Activated CD4-positive, alpha-beta memory T cell treated with anti-CD3 and anti-CD28 coated beads for 36 hours (primary cell): ENCODE results near the gene PCDHGC5. TPM values are rescaled to one million over a fixed set of nuclear protein-coding genes. Genes with fewer than 3 reads are reported as not detected.

Source experiments
- CTCF ChIA-PET: fragments of 350-600 bp; sonication (Branson Sonifier 250); formaldehyde crosslinking; loops from one replicate; lab custom pipeline; 2021; ENCODE audit warnings: antibody characterized with exemption, inconsistent platforms; lab: Charles Lee
- POLR2A ChIA-PET: fragments of 350-600 bp; sonication (Branson Sonifier 250); formaldehyde crosslinking; loops from one replicate; lab custom pipeline; 2021; ENCODE audit warnings: antibody characterized with exemption; lab: Charles Lee
- DNase-seq: peaks from one replicate; pipeline ENCODE4 v3.0.0-alpha.2; 2020
- H3K27ac Mint-ChIP-seq: one replicate; pipeline ENCODE4 v1.8.0; 2021; ENCODE audit warnings: mixed read lengths
- H3K27me3 Mint-ChIP-seq: one replicate; pipeline ENCODE4 v1.8.0; 2021; ENCODE audit warnings: mixed read lengths
- H3K36me3 Mint-ChIP-seq: one replicate; pipeline ENCODE4 v1.8.0; 2021; ENCODE audit warnings: mixed read lengths
- H3K4me1 Mint-ChIP-seq: one replicate; pipeline ENCODE4 v1.8.0; 2021; ENCODE audit warnings: low read depth, mixed read lengths
- H3K4me3 Mint-ChIP-seq: one replicate; pipeline ENCODE4 v1.8.0; 2021; ENCODE audit warnings: mild to moderate bottlenecking, mixed read lengths
- H3K9me3 Mint-ChIP-seq: one replicate; pipeline ENCODE4 v1.8.0; 2021; ENCODE audit warnings: mixed read lengths
- intact Hi-C: fragments of 100-400 bp; cut with micrococcal nuclease; formaldehyde crosslinking; loops from one replicate; pipeline ENCODE4 v1.15.1; 2023
- total RNA-seq, 2 experiments: library from RNA; stranded (reverse); gene quantifications; one replicate each; pipeline ENCODE4 v1.2.3, GENCODE V29; 2021

Gene PCDHGC5
- total RNA-seq, 2 experiments from 2014 or later, result not detected

DNA sequence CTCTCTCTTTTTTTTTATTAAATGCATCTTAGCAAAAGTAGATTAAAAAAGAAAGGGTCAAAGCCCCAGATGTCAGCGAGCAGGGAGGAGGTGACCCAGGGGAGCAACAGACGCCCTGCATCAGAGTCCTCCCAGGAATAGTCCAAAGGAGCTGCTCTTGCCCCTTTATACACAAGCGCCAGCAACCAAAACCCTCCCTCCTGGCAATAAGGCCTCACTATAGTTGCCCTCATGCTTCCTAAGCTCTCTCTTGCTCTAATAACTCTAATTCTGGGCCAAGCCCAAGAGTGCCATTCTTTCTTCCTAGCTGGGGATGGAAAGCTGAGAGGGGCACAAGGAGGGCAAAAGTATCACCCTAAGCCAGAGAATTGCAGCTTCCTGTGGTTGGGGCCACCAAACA, 26.3 kb downstream of the PCDHGC5 start:
- no peak for DNase-seq
- Mint-ChIP-seq H3K27me3 (no peaks in the 10 kb centered on the region), H3K4me3 (no peak overlapping the region), H3K9me3 (no peaks in the 10 kb centered on the region), H3K27ac (no peak overlapping the region), H3K36me3 (peaks cover 33% of the 10 kb centered on the region), H3K4me1 (peaks cover 24% of the 10 kb centered on the region)
- intact Hi-C loops, result no loop called here
- ChIA-PET CTCF (interaction anchor here (0.7 to 7.9 kb wide), 10 partner anchors 9 to 195 kb away, joined by 3 to 139 read pairs (median 11); partner anchors contain the start of genes PCDHGA10, PCDHGB3, PCDHGC4 and TAF7), POLR2A (interaction anchor here (0.8 kb wide), 1 partner anchor 13 kb away, joined by 3 read pairs; no protein-coding TSS in a partner anchor)

DNA sequence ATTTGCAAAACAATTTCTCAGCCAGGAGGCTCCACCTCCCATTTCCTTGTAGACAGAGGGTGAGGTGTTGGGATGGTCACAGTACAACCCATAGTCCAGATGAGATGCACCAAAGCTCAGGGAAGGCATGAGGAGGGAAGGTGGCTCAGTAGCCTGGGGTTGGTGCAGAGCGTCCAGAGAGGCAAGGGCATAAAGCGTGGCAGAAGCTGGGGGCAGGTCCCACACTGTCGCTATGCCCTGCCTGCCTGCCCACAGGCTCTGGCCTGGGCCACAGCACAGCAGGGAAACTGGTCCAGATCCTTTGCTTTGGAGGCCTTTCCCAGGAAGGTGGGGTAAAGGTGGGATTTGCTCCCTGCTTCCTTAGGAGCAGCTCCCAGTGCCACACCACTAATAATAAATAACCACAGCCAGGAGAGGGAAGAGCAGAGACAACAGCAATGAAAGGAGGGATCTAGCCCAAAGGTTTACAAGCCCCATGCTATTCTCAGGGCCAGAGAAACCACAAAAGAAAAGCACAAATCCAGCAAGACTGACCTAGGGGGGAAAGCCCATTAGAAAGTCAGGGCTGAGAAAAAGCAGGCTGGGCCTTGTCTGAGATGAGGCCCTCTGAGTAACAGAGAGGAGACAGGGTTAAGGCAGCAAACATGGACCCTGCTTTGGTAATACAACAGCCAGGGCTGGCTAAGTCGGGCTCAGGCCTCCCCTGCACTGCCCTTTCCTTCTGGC, 27.2 kb downstream of the PCDHGC5 start:
- Mint-ChIP-seq H3K4me1 (peaks cover 29% of the 10 kb centered on the region), H3K9me3 (no peaks in the 10 kb centered on the region), H3K36me3 (peaks cover 43% of the 10 kb centered on the region), H3K27ac (peak overlapping the region; percentile 18), H3K27me3 (no peaks in the 10 kb centered on the region), H3K4me3 (no peak overlapping the region)
- no peak for DNase-seq
- CTCF ChIA-PET, result interaction anchor here (1.2 to 7.9 kb wide), 6 partner anchors 9 to 196 kb away, joined by 4 to 139 read pairs (median 20); partner anchors contain the start of genes PCDHGA10 and TAF7
- intact Hi-C loops, result no loop called here
- POLR2A ChIA-PET, result no interaction called here

DNA sequence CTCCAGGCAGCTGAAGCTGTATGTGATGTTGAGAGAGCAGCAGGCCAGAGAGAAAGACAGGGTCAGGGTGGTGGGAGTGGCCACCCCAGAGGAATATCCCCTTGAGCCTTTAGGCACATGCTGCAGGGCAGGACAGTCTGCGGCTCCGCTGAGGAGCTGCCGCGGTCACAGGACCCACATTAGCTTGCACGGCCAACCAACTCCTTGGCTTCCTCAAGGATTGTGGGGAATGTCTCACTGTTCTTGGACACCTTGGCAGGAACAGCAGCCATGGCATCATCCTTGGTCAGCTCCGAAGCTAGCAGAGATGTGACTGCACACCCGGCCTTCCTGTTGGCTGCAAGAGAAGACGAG, 27.8 kb downstream of the PCDHGC5 start:
- CTCF ChIA-PET, result interaction anchor here (2.9 to 7.7 kb wide), 3 partner anchors 8 to 47 kb away, joined by 15 to 139 read pairs (median 26); no protein-coding TSS in a partner anchor
- no peak for DNase-seq
- POLR2A ChIA-PET, result no interaction called here
- H3K9me3 Mint-ChIP-seq, result no peaks in the 10 kb centered on the region
- intact Hi-C loops, result no loop called here
- no peaks in the 10 kb centered on the region for H3K27me3 Mint-ChIP-seq
- H3K36me3 Mint-ChIP-seq, result peaks cover 47% of the 10 kb centered on the region
- no peak overlapping the region for H3K4me3 Mint-ChIP-seq
- H3K27ac Mint-ChIP-seq, result no peak overlapping the region
- H3K4me1 Mint-ChIP-seq, result peaks cover 34% of the 10 kb centered on the region

DNA sequence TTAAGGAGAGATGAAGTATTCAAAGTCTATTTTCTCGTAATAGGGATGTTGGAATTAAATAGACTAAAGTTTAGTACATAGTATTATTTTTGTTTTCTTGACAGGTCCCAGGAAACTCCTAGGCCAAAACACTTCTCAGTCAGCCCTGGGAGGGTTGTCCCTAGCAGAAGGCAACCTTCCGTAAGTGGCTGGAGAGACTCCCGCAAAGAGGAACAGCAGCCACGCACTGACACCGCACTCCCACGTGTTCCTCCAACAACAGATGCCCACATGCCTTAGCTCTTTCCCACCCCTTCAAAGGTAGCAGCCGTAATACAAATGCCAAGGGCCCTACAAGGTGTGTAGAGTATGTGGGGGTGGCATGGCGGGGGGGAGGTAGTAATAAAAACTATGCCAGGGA, 28.4 kb downstream of the PCDHGC5 start:
- intact Hi-C loops, result no loop called here
- H3K27ac Mint-ChIP-seq, result no peak overlapping the region
- peaks cover 40% of the 10 kb centered on the region for H3K4me1 Mint-ChIP-seq
- peaks cover 50% of the 10 kb centered on the region for H3K36me3 Mint-ChIP-seq
- POLR2A ChIA-PET, result no interaction called here
- CTCF ChIA-PET, result interaction anchor here (1.2 to 2.9 kb wide), 2 partner anchors 40 to 47 kb away, joined by 4 to 15 read pairs; no protein-coding TSS in a partner anchor
- no peak overlapping the region for H3K4me3 Mint-ChIP-seq
- no peak for DNase-seq
- no peaks in the 10 kb centered on the region for H3K27me3 Mint-ChIP-seq
- H3K9me3 Mint-ChIP-seq, result no peaks in the 10 kb centered on the region

DNA sequence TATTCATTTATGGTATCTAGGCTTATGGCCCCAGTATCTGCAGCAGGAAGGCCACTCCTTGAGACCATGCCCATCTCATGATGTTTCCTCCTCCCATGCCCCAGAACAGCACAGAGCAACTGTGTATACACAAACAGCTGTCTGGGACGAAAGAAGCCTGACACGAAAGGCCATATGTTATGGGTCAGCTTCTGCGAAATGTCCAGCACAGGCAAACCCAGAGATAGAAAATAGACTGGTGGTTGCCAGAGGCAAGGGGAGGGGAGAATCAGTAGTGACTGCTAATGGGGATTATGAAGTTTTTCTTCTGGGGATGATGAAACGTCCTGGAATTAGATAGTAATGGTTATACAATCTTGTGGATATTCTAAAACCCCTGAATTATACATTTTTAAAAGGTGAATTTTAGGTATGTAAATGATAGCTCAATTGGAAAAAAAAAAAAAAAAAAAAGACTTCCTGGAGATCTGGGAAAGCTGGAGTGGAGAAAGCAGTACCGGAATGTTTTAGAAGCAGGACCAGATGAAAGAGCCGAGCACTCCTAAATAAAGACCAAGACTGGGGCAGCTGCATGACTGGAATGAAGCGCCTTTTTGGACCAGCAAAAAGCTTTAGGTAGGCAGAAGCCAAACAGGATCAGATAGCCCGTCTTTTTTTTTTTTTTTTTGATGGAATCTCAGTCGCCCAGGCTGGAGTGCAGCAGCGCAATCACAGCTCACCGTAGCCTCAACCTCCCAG, 29.2 kb downstream of the PCDHGC5 start:
- intact Hi-C loops, result no loop called here
- Mint-ChIP-seq H3K27ac (no peak overlapping the region), H3K9me3 (no peaks in the 10 kb centered on the region), H3K27me3 (no peaks in the 10 kb centered on the region), H3K4me3 (no peak overlapping the region), H3K36me3 (peaks cover 53% of the 10 kb centered on the region), H3K4me1 (peaks cover 41% of the 10 kb centered on the region)
- POLR2A ChIA-PET, result no interaction called here
- CTCF ChIA-PET, result interaction anchor here (1.0 to 1.3 kb wide), 3 partner anchors 45 to 49 kb away, joined by 3 to 4 read pairs (median 3); no protein-coding TSS in a partner anchor
- DNase-seq, result no peak

DNA sequence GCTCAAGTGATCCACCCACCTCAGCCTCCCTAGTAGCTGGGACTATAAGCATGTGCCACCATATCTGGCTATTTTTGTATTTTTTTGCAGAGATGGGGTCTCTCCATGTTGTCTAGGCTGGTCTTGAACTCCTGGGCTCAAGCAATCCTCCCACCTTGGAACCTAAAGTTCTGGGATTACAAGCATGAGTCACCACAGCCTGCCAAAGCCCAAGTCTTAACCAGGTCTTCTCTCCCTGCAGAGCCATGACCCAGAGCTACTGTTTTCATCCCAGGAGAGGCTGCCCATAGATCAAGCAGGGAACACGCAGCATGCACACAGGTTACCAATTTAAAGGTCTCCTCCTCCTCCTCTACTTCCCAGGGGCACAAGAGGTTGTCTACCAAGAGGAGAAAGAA, 29.7 kb downstream of the PCDHGC5 start:
- Mint-ChIP-seq H3K4me1 (peaks cover 39% of the 10 kb centered on the region), H3K27me3 (no peaks in the 10 kb centered on the region), H3K4me3 (no peak overlapping the region), H3K27ac (no peak overlapping the region), H3K9me3 (no peaks in the 10 kb centered on the region), H3K36me3 (peaks cover 52% of the 10 kb centered on the region)
- DNase-seq, result no peak
- intact Hi-C loops, result no loop called here
- ChIA-PET CTCF (interaction anchor here (1.0 to 1.3 kb wide), 3 partner anchors 45 to 49 kb away, joined by 3 to 4 read pairs (median 3); no protein-coding TSS in a partner anchor), POLR2A (no interaction called here)

DNA sequence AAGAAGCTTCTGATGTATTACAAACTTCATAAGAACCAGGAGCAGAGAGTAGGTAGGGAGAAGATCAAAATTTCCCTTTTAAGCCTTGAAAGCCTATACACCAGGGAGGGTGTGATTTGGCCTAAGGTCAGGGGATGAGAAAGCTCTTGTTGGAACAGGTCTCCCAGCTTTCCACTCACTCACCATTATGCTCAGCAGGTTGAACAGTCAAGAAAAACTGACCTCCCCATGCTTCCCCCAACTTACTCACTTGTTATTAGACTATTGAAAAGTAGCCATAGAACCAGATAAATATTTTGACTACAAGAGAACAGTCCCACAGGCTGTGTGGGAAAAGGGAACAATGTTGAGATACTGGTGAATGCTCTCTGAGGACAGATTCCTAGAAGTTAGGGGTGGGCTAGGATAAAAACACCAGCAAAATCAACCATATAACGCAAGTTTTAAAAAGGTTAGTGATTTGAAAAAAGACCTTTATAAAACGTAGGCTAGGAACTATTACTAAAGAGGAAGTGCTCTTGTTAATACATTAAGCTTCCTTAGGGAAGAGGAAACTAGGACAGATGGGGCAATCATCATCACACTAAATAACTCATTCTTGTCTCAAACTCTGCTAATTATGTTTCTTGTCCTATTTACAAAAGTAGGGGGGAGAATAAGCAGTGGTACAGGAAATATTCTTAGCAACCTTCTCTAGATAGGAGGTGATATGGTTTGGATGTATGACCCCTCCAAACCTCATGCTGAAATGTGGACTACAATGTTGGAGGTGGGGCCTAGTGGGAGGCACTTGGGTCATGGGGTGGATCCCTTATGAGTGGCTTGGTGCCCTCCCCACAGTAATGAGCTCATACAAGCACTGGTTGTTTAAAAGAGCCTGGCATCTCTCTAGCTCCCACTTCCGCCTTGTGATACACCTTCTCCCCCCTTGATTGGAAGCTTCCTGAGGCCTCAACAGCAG, 31.0 kb downstream of the PCDHGC5 start:
- Mint-ChIP-seq H3K4me1 (peaks cover 33% of the 10 kb centered on the region), H3K4me3 (no peak overlapping the region), H3K36me3 (peaks cover 56% of the 10 kb centered on the region), H3K27me3 (no peaks in the 10 kb centered on the region), H3K27ac (peak overlapping the region; percentile 56), H3K9me3 (no peaks in the 10 kb centered on the region)
- intact Hi-C loops, result no loop called here
- DNase-seq, result no peak
- ChIA-PET POLR2A (interaction anchor here (1.8 kb wide), 1 partner anchor 200 kb away, joined by 5 read pairs; no protein-coding TSS in a partner anchor), CTCF (interaction anchor here (1.1 to 2.3 kb wide), 3 partner anchors 47 to 200 kb away, joined by 4 to 8 read pairs (median 5); partner anchors contain the start of genes PCDHGA1 and TAF7)

DNA sequence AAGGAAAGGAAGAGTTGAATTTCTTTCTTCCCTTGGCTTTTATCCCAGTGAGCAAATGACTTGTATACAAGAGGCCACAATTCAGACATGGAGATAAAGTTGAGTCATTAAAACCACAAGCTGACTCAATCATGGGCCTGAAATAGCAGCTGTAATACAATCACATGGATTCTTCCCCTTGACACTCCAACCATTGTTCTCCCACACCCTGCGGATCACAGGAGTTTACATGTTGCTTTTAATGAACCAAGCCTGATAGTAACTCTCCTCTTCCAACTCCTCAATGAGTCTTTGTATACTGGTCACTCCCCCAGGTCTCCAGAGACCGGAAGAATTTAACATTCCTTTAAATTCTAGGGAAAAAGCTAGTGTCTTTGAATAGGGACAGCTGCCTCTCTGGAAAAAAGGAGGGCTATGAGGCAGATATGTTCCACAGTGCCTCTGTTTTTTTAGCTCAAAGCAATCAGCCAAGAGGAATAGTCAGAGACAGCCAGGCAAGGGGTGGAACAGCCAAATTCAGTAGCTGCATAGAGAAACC, 32.4 kb downstream of the PCDHGC5 start:
- no peaks in the 10 kb centered on the region for H3K9me3 Mint-ChIP-seq
- H3K27me3 Mint-ChIP-seq, result no peaks in the 10 kb centered on the region
- DNase-seq, result no peak
- H3K36me3 Mint-ChIP-seq, result peaks cover 64% of the 10 kb centered on the region
- POLR2A ChIA-PET, result interaction anchor here (1.8 kb wide), 1 partner anchor 201 kb away, joined by 5 read pairs; no protein-coding TSS in a partner anchor
- intact Hi-C loops, result loop anchor here (1.0 kb wide), 1 partner anchor 8 kb away; no protein-coding TSS in a partner anchor
- H3K27ac Mint-ChIP-seq, result no peak overlapping the region
- CTCF ChIA-PET, result interaction anchor here (0.6 to 9.1 kb wide), 13 partner anchors 9 to 201 kb away, joined by 3 to 139 read pairs (median 9); partner anchors contain the start of genes PCDHGA10, PCDHGA11, PCDHGA12 and PCDHGB1
- peaks cover 36% of the 10 kb centered on the region for H3K4me1 Mint-ChIP-seq
- no peak overlapping the region for H3K4me3 Mint-ChIP-seq

DNA sequence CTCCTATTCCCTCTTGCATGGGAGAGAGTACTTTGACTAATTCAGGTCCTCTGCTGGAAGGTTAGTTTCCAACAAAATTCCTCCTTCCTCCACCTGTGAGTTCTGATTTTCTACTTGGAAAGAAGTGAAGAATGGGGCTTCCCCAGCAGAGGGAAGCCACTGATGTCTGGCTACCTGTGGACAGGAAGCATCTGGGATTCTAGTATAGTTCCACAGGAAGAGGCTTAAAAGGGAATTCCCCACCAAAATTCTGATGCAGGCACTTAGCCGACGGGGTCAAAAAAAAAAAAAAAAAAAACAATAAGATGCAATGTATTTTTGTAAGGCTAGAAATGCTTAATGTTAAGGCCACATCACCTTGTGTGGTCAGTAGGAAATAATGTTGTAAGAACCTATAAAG, 33.4 kb downstream of the PCDHGC5 start:
- intact Hi-C loops, result no loop called here
- H3K27me3 Mint-ChIP-seq, result no peaks in the 10 kb centered on the region
- ChIA-PET CTCF (interaction anchor here (1.1 to 9.1 kb wide), 11 partner anchors 10 to 202 kb away, joined by 3 to 139 read pairs (median 10); partner anchors contain the start of genes PCDHGA10, PCDHGA11, PCDHGB3 and PCDHGB6), POLR2A (interaction anchor here (1.2 kb wide), 1 partner anchor 9 kb away, joined by 6 read pairs; no protein-coding TSS in a partner anchor)
- H3K4me3 Mint-ChIP-seq, result no peak overlapping the region
- no peak for DNase-seq
- H3K9me3 Mint-ChIP-seq, result no peaks in the 10 kb centered on the region
- no peak overlapping the region for H3K27ac Mint-ChIP-seq
- H3K36me3 Mint-ChIP-seq, result peaks cover 63% of the 10 kb centered on the region
- H3K4me1 Mint-ChIP-seq, result peaks cover 36% of the 10 kb centered on the region

DNA sequence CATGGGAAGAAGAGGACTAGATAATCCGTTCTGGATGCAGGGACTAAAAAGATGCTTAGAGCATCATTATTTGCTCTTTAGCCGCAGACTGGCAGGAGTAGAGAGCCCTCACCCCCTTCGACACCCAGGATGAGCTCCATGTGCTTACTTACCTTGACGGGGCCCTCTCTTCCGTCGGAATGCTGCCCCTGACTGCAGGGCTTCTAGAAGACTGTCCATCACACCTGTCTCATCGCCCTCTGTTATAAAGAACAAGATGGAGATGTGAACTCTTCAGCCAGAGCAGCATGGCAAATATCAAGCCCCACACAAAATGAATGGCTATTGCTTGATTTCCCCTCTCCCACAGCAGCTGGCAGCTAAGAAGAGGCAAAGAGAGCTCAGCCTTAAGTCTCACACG, 35.1 kb downstream of the PCDHGC5 start:
- ChIA-PET POLR2A (no interaction called here), CTCF (interaction anchor here (0.6 to 9.1 kb wide), 24 partner anchors 11 to 309 kb away, joined by 3 to 139 read pairs (median 6); partner anchors contain the start of genes PCDHGA10, PCDHGA11, PCDHGA12 and PCDHGB3)
- Mint-ChIP-seq H3K4me1 (peaks cover 36% of the 10 kb centered on the region), H3K4me3 (no peak overlapping the region), H3K9me3 (no peaks in the 10 kb centered on the region), H3K36me3 (peaks cover 73% of the 10 kb centered on the region), H3K27me3 (no peaks in the 10 kb centered on the region), H3K27ac (no peak overlapping the region)
- no peak for DNase-seq
- intact Hi-C loops, result loop anchor here (2.0 kb wide), 1 partner anchor 35 kb away; no protein-coding TSS in a partner anchor
